Measurements from ENCODE around the gene FAM219A.

The FAM219A gene

GRCh38 chr9:34403554-34404380 lies 54.6 kb downstream of the FAM219A start:
- peak; percentile 94 for TF ChIP-seq CTCF (IDR thresholded peaks at IDR 0.05; ENCODE audit: borderline replicate concordance, control extremely low read depth, extremely low read depth, insufficient read depth, missing control alignments)
- peak; percentile 59 for DNase-seq (ENCODE audit: low spot score)
- in situ Hi-C loops (cut with MboI; ENCODE audit: low sequenced_read_pairs, unreplicated experiment) = loop anchor here (10.0 kb wide), 1 partner anchor 201 kb away; no protein-coding TSS in a partner anchor

- in situ Hi-C loops (cut with MboI; ENCODE audit: low sequenced_read_pairs, unreplicated experiment) = loop anchor here (10.0 kb wide), 1 partner anchor 204 kb away; no protein-coding TSS in a partner anchor
- DNase-seq (ENCODE audit: low spot score) = no peak
- TF ChIP-seq CTCF (IDR thresholded peaks at IDR 0.05; ENCODE audit: borderline replicate concordance, control extremely low read depth, extremely low read depth, insufficient read depth, missing control alignments) = no peak
These were observed 57.4 kb downstream of the FAM219A start for GRCh38 chr9:34400686-34401602.

GRCh38 chr9:34400275-34400674 lies 58.1 kb downstream of the FAM219A start:
- TF ChIP-seq CTCF (IDR thresholded peaks at IDR 0.05; ENCODE audit: borderline replicate concordance, control extremely low read depth, extremely low read depth, insufficient read depth, missing control alignments) = no peak
- in situ Hi-C loops (cut with MboI; ENCODE audit: low sequenced_read_pairs, unreplicated experiment) = loop anchor here (10.0 kb wide), 1 partner anchor 205 kb away; no protein-coding TSS in a partner anchor
- DNase-seq (ENCODE audit: low spot score) = no peak

- in situ Hi-C loops (cut with MboI; ENCODE audit: low sequenced_read_pairs, unreplicated experiment) = loop anchor here (10.0 kb wide), 1 partner anchor 205 kb away; no protein-coding TSS in a partner anchor
- no peak for DNase-seq (ENCODE audit: low spot score)
- no peak for TF ChIP-seq CTCF (IDR thresholded peaks at IDR 0.05; ENCODE audit: borderline replicate concordance, control extremely low read depth, extremely low read depth, insufficient read depth, missing control alignments)
These were observed 58.6 kb downstream of the FAM219A start for GRCh38 chr9:34399729-34400128.

GRCh38 chr9:34398875-34399274 lies 59.5 kb downstream of the FAM219A start:
- no peak for DNase-seq (ENCODE audit: low spot score)
- in situ Hi-C loops (cut with MboI; ENCODE audit: low sequenced_read_pairs, unreplicated experiment) = no loop called here
- TF ChIP-seq CTCF (IDR thresholded peaks at IDR 0.05; ENCODE audit: borderline replicate concordance, control extremely low read depth, extremely low read depth, insufficient read depth, missing control alignments) = no peak
